Ovary (tissue), 9 donors: ENCODE data around the gene NNT. TPM values are rescaled to one million over a fixed set of nuclear protein-coding genes. Genes with fewer than 3 reads are reported as not detected.
"Not testable (repeated sequence)": the region's sequence is repeated elsewhere in the genome, so short reads cannot be mapped to it uniquely, and the experiment has no call there.

Source experiments
- DNase-seq, 5 donors: peaks; one replicate each; pipeline ENCODE4 v3.0.0-alpha.2; 2019 to 2020
- H3K27ac ChIP-seq, 2 donors: fragments of 200-600 bp; one replicate each; pipeline versions ENCODE4 v1.5.1 to v1.8.0; 2019 to 2022
- H3K27me3 ChIP-seq: fragments of 200-600 bp; one replicate; pipeline ENCODE4 v1.8.0; 2022
- H3K36me3 ChIP-seq: fragments of 200-600 bp; sonication (generic); one replicate; pipeline ENCODE4 v1.5.1; 2019
- H3K4me1 ChIP-seq: one replicate; pipeline ENCODE4 v1.8.1; 2013; ENCODE audit warnings: mild to moderate bottlenecking, moderate library complexity; ENCODE audit not compliant: insufficient read depth
- H3K4me3 ChIP-seq: fragments of 200-600 bp; sonication (generic); one replicate; pipeline ENCODE4 v1.5.1; 2017
- H3K9me3 ChIP-seq, 2 donors: fragments of 200-600 bp in 1 of 2; sonication (generic) in 1 of 2; one replicate each; pipeline versions ENCODE4 v1.5.1 to v1.8.1; 2013 to 2019; ENCODE audit warnings: mild to moderate bottlenecking in 1 of 2, moderate library complexity in 1 of 2
- EP300 ChIP-seq: sonication (generic); formaldehyde crosslinking; IDR thresholded peaks from one replicate; pipeline ENCODE4 v1.6.1; 2017; ENCODE audit warnings: antibody characterized with exemption
- POLR2A ChIP-seq: fragments of 450-650 bp; IDR thresholded peaks from one replicate; pipeline ENCODE4 v1.6.1; 2017; ENCODE audit warnings: antibody characterized with exemption, mild to moderate bottlenecking, moderate library complexity
- WGBS, 3 donors: extraction: QIAGEN DNeasy Blood & Tissue Kit in 1 of 3; methylation state at CpG; one replicate each; pipeline versions ENCODE4 v1.1.5 to v1.1.7; 2013 to 2017; 5-methylcytosine and 5-hydroxymethylcytosine counted together
- intact Hi-C, 4 donors: fragments of 100-400 bp; cut with DNase I; formaldehyde crosslinking; loops; one replicate each; pipeline versions ENCODE4 v1.11.0 to v1.15.1; 2022 to 2023
- polyA plus RNA-seq, 2 donors: library from polyadenylated mRNA; stranded (reverse); fragments of 200-250 nt in 1 of 2; fragments of 350-450 nt in 1 of 2; fragmentation: Illumina TruSeq in 1 of 2; extraction: RNeasy Lipid Tissue Mini Kit (QIAGEN cat#74804) in 1 of 2; gene quantifications; one replicate each; pipeline ENCODE4 v1.2.3, GENCODE V29; 2013 to 2014
- total RNA-seq, 7 donors: library from RNA; depleted of rRNA in 2 of 7; stranded (reverse); fragments of >200 nt in 2 of 7; fragmentation: NEBNext Ultra II Directional in 3 of 7; extraction: Animal tissue kit (Norgen Biotek cat#: 25700) in 3 of 7; gene quantifications; one replicate each; pipeline versions ENCODE4 v1.1.0 to v1.2.4, GENCODE V29; 2016 to 2023
- TF ChIP-seq, protein P1 (sequence below), 3 donors: fragments of 450-650 bp in 2 of 3; fragments of 200-600 bp in 1 of 3; IDR thresholded peaks; one replicate each; pipeline versions ENCODE4 v1.5.1 to v1.8.0; 2016 to 2022; ENCODE audit warnings: antibody characterized with exemption in 3 of 3, mild to moderate bottlenecking in 1 of 3
- donor health status: DM: no; HTN: no; CAD: no; lungs with moderate emphysema.
- donor health status: DM: no; HTN: no; CAD: no.
- donor health status: Bipolar disorder and iron deficiency.
- donor health status: DM: yes; HTN: yes; CAD: no.
- donor health status: DM: no; HTN: no; CAD: no.
- donor health status: DM: yes; HTN: yes; CAD: no.

Gene NNT
- total and polyA plus RNA-seq, 9 donors, result 12.2 to 51.9 (median 38.5) TPM

DNA sequence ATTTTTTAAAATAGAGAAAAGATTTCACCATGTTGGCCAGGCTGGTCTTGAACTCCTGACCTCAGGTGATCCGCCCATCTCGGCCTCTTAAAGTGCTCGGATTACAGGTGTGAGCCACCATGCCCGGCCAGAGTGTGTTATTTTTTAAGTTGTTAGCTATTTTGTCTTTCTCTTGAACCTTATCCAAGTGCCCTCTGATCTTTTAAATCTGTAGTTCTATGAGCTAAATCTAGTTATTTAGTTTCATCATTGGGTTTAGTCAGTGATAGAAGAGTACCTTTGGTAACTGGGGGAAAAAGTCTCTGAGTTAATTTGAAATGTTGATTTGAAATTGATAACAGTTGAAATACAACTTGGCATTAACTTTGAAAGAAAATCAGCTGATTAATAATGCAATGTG is 88.3 kb downstream of the NNT start:
- Histone ChIP-seq H3K4me1 (no peaks in the 10 kb centered on the region), H3K4me3 (no peak overlapping the region), H3K27me3 (no peaks in the 10 kb centered on the region), H3K27ac (no peak overlapping the region), H3K36me3 (no peaks in the 10 kb centered on the region), H3K9me3 (no peaks in the 10 kb centered on the region)
- TF ChIP-seq, protein P1, sequence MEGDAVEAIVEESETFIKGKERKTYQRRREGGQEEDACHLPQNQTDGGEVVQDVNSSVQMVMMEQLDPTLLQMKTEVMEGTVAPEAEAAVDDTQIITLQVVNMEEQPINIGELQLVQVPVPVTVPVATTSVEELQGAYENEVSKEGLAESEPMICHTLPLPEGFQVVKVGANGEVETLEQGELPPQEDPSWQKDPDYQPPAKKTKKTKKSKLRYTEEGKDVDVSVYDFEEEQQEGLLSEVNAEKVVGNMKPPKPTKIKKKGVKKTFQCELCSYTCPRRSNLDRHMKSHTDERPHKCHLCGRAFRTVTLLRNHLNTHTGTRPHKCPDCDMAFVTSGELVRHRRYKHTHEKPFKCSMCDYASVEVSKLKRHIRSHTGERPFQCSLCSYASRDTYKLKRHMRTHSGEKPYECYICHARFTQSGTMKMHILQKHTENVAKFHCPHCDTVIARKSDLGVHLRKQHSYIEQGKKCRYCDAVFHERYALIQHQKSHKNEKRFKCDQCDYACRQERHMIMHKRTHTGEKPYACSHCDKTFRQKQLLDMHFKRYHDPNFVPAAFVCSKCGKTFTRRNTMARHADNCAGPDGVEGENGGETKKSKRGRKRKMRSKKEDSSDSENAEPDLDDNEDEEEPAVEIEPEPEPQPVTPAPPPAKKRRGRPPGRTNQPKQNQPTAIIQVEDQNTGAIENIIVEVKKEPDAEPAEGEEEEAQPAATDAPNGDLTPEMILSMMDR (IDR thresholded peaks at IDR 0.05), result no peak
- no peak for TF ChIP-seq POLR2A
- TF ChIP-seq EP300, result no peak
- no peak for DNase-seq
- WGBS, 3 donors, result 83 to 90% (median 88%) methylated on average over 4 of the region's 4 CpGs
- intact Hi-C loops, result no loop called here

DNA sequence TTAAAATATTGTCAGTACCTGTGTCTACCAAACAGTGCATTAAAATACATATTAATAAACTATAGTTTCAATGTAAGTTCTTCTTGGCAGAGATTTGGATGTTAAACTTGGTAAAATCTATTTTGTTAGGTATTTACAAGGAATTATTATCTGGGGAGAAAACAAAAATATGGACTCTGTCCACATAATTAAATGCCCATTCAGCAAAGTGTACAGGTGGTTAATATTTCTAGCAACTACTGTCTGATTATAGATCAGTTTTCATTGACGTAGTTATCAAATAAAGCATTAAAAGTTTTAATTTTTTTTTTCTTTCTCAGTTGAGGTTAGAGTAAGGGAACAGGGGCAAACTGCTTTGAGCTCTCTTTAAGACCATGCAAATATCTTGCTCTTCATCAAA is 88.9 kb downstream of the NNT start:
- no peak overlapping the region for H3K4me3 ChIP-seq
- H3K9me3 ChIP-seq, result no peaks in the 10 kb centered on the region
- H3K27ac ChIP-seq, result no peak overlapping the region
- H3K27me3 ChIP-seq, result no peaks in the 10 kb centered on the region
- intact Hi-C loops, result no loop called here
- H3K36me3 ChIP-seq, result no peaks in the 10 kb centered on the region
- WGBS, 3 donors, result 95 to 96% (median 95%) methylated on average over 1 of the region's 1 CpG
- H3K4me1 ChIP-seq, result no peaks in the 10 kb centered on the region
- DNase-seq, result no peak
- TF ChIP-seq EP300, result no peak
- no peak for TF ChIP-seq POLR2A
- TF ChIP-seq, protein P1 (IDR thresholded peaks at IDR 0.05), result no peak

DNA sequence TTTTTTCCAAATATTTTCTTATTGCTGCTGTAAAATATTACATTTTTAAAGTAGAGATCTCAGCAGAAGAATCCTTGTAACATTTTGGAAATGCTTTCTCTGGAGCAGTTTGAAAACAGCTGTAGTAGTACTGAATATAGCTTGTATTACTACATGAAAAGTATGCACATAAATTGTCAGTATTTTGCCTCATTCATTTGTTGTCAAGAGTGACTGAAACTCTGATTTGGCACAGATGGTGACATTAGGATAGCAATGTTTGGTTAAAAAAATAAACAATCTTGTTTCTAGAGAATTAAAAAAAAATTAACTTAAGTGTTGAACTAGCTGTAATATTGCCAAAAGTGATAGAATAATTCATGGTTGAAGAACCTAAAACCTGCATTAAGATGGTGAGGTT is 90.4 kb downstream of the NNT start:
- TF ChIP-seq POLR2A (no peak), EP300 (no peak)
- TF ChIP-seq, protein P1 (IDR thresholded peaks at IDR 0.05), result no peak
- Histone ChIP-seq H3K27ac (no peak overlapping the region), H3K27me3 (no peaks in the 10 kb centered on the region), H3K4me3 (no peak overlapping the region), H3K9me3 (no peaks in the 10 kb centered on the region), H3K36me3 (no peaks in the 10 kb centered on the region), H3K4me1 (no peaks in the 10 kb centered on the region)
- DNase-seq, result no peak
- intact Hi-C loops, result no loop called here

DNA sequence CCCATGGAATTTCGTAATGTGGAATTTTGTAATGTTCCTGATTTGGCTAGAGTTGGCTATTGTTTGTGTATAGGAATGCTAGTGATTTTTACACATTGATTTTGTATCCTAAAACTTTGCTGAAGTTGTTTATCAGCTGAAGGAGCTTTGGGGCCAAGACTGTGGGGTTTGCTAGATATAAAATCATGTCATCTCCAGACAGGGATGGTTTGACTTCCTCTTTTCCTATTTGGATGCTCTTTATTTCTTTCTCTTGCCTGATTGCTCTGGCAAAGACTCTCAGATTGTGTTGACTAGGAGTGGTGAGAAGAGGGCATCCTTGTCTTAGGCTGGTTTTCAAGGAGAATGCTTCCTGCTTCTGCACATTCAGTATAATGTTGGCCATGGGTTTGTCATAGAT is 91.0 kb downstream of the NNT start:
- DNase-seq, result no peak
- intact Hi-C loops, result no loop called here
- WGBS, 3 donors, result 70 to 92% (median 81%) methylated on average over 1 of the region's 1 CpG
- TF ChIP-seq EP300 (no peak), POLR2A (no peak)
- TF ChIP-seq, protein P1 (IDR thresholded peaks at IDR 0.05), result no peak
- Histone ChIP-seq H3K4me3 (no peak overlapping the region), H3K27ac (no peak overlapping the region), H3K9me3 (no peaks in the 10 kb centered on the region), H3K27me3 (no peaks in the 10 kb centered on the region), H3K36me3 (no peaks in the 10 kb centered on the region), H3K4me1 (no peaks in the 10 kb centered on the region)

DNA sequence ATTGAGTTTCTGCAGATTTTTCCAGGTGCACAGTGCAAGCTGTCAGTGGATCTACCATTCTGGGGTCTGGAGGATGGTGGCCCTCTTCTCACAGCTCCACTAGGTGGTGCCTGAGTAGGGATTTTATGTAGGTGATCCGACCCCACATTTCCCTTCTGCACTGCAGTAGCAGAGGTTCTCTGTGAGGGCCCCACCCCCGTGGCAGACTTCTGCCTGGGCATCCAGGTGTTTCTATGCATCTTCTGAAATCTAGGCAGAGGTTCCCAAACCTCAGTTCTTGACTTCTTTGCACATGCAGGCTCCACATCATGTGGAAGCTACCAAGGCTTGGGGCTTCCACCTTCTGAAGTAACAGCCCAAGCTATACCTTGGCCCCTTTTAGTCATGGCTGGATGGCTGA is 93.5 kb downstream of the NNT start:
- H3K27me3 ChIP-seq, intact Hi-C loops, H3K4me3 ChIP-seq, H3K27ac ChIP-seq, H3K9me3 ChIP-seq, H3K36me3 ChIP-seq, DNase-seq, H3K4me1 ChIP-seq: not testable (repeated sequence)
- 94 to 100% (median 100%) methylated on average over 2 of the region's 2 CpGs for WGBS, 3 donors
